Esophagus muscularis mucosa (tissue), 4 donors: Measurements from ENCODE around the gene INO80D.

Experiments used
- EP300 ChIP-seq: sonication (generic); formaldehyde crosslinking; IDR thresholded peaks from one replicate; pipeline ENCODE4 v1.6.1; 2017; ENCODE audit warnings: antibody characterized with exemption
- POLR2A ChIP-seq: fragments of 450-650 bp; IDR thresholded peaks from one replicate; pipeline ENCODE4 v1.6.1; 2017; ENCODE audit warnings: antibody characterized with exemption, moderate library complexity, mild to moderate bottlenecking, low read depth
- POLR2AphosphoS5 ChIP-seq, 2 donors: sonication (generic); formaldehyde crosslinking; IDR thresholded peaks; one replicate each; pipeline ENCODE4 v1.6.1; 2017; ENCODE audit warnings: antibody characterized with exemption in 2 of 2
- TF ChIP-seq, protein P1 (sequence below), 3 experiments: fragments of 200-600 bp in 2 of 3; fragments of 450-650 bp in 1 of 3; sonication (generic) in 2 of 3; IDR thresholded peaks; one replicate each; pipeline ENCODE4 v1.5.1; 2017 to 2019; ENCODE audit warnings: antibody characterized with exemption in 3 of 3, mild to moderate bottlenecking in 2 of 3, moderate library complexity in 1 of 3

- TF ChIP-seq POLR2A, result no peak
- TF ChIP-seq, protein P1, sequence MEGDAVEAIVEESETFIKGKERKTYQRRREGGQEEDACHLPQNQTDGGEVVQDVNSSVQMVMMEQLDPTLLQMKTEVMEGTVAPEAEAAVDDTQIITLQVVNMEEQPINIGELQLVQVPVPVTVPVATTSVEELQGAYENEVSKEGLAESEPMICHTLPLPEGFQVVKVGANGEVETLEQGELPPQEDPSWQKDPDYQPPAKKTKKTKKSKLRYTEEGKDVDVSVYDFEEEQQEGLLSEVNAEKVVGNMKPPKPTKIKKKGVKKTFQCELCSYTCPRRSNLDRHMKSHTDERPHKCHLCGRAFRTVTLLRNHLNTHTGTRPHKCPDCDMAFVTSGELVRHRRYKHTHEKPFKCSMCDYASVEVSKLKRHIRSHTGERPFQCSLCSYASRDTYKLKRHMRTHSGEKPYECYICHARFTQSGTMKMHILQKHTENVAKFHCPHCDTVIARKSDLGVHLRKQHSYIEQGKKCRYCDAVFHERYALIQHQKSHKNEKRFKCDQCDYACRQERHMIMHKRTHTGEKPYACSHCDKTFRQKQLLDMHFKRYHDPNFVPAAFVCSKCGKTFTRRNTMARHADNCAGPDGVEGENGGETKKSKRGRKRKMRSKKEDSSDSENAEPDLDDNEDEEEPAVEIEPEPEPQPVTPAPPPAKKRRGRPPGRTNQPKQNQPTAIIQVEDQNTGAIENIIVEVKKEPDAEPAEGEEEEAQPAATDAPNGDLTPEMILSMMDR (IDR thresholded peaks at IDR 0.05), result no peak
- no peak for TF ChIP-seq POLR2AphosphoS5 (IDR thresholded peaks at IDR 0.05)
- TF ChIP-seq EP300, result no peak
Observed at GRCh38 chr2:206031950-206032567, 53.9 kb downstream of the INO80D start.
